WTC11 (cell line): Measurements from ENCODE around the gene GPATCH1. TPM values are rescaled to one million over a fixed set of nuclear protein-coding genes. Genes with fewer than 3 reads are reported as not detected.

Experiments
- ATAC-seq: fragments of 200-7000 bp; cut with Tn5 transposase; 2 replicates; pipeline ENCODE4 v1.10.0; 2021; ENCODE audit warnings: mild to moderate bottlenecking, moderate library complexity
- CTCF ChIA-PET: fragments of 300-600 bp; sonication (Branson Sonifier 250); formaldehyde crosslinking; loops from one replicate; lab custom pipeline; 2021; ENCODE audit warnings: antibody characterized with exemption; lab: Charles Lee
- POLR2A ChIA-PET: fragments of 350-600 bp; sonication (Branson Sonifier 250); formaldehyde crosslinking; loops from one replicate; lab custom pipeline; 2021; ENCODE audit warnings: antibody characterized with exemption; lab: Charles Lee
- DNase-seq: peaks from one replicate; pipeline ENCODE4 v3.0.0; 2021; ENCODE audit warnings: low spot score
- H3K27ac Mint-ChIP-seq: 2 replicates; pipeline ENCODE4 v1.8.0; 2021; ENCODE audit warnings: mixed read lengths
- H3K27me3 Mint-ChIP-seq: 2 replicates; pipeline ENCODE4 v1.8.0; 2021; ENCODE audit warnings: low read depth, mild to moderate bottlenecking, moderate library complexity, mixed read lengths
- H3K36me3 Mint-ChIP-seq: 2 replicates; pipeline ENCODE4 v1.8.0; 2021; ENCODE audit warnings: mixed read lengths
- H3K4me1 Mint-ChIP-seq: 2 replicates; pipeline ENCODE4 v1.8.0; 2022; ENCODE audit warnings: mixed read lengths
- H3K4me3 Mint-ChIP-seq: 2 replicates; pipeline ENCODE4 v1.8.0; 2021; ENCODE audit warnings: mild to moderate bottlenecking, moderate library complexity, mixed read lengths
- H3K9me3 Mint-ChIP-seq: 2 replicates; pipeline ENCODE4 v1.8.0; 2021; ENCODE audit warnings: mixed read lengths
- CBFB ChIP-seq: sonication (generic); formaldehyde crosslinking; IDR thresholded peaks from 2 replicates; pipeline ENCODE4 v1.8.1; 2022; ENCODE audit warnings: mild to moderate bottlenecking, low read depth, missing genetic modification reagents
- FOXP1 ChIP-seq: sonication (generic); formaldehyde crosslinking; IDR thresholded peaks from 2 replicates; pipeline ENCODE4 v1.8.0; 2022; ENCODE audit warnings: missing genetic modification reagents, mild to moderate bottlenecking, moderate library complexity, borderline replicate concordance
- GTF2I ChIP-seq: fragments of 250-450 bp; sonication (Bioruptor Pico); conservative IDR thresholded peaks from 2 replicates; pipeline ENCODE4 v1.4.0; 2021; ENCODE audit warnings: mild to moderate bottlenecking
- IRF2 ChIP-seq: sonication (generic); formaldehyde crosslinking; IDR thresholded peaks from 2 replicates; pipeline ENCODE4 v1.8.0; 2022; ENCODE audit warnings: low read depth, missing genetic modification reagents, borderline replicate concordance
- KAT7 ChIP-seq: sonication (generic); formaldehyde crosslinking; IDR thresholded peaks from 2 replicates; pipeline ENCODE4 v1.8.1; 2023; ENCODE audit warnings: missing genetic modification reagents, mild to moderate bottlenecking, borderline replicate concordance
- NFATC4 ChIP-seq: fragments of 250-450 bp; sonication (Bioruptor Pico); IDR thresholded peaks from 2 replicates; pipeline ENCODE4 v1.9.0; 2021; ENCODE audit warnings: mild to moderate bottlenecking
- NFE2L1 ChIP-seq: sonication (generic); formaldehyde crosslinking; IDR thresholded peaks from 2 replicates; pipeline ENCODE4 v1.8.1; 2023; ENCODE audit warnings: missing genetic modification reagents
- NR2C2 ChIP-seq: sonication (generic); formaldehyde crosslinking; IDR thresholded peaks from 2 replicates; pipeline ENCODE4 v1.8.0; 2022; ENCODE audit warnings: mild to moderate bottlenecking, missing genetic modification reagents
- RELA ChIP-seq: sonication (generic); formaldehyde crosslinking; IDR thresholded peaks from 2 replicates; pipeline ENCODE4 v1.8.1; 2022; ENCODE audit warnings: missing genetic modification reagents, mild to moderate bottlenecking, borderline replicate concordance
- RORB ChIP-seq: fragments of 250-450 bp; sonication (Bioruptor Pico); IDR thresholded peaks from 2 replicates; pipeline ENCODE4 v1.9.0; 2021; ENCODE audit warnings: mild to moderate bottlenecking
- SMAD3 ChIP-seq: sonication (generic); formaldehyde crosslinking; IDR thresholded peaks from 2 replicates; pipeline ENCODE4 v1.8.0; 2022; ENCODE audit warnings: missing genetic modification reagents, mild to moderate bottlenecking, borderline replicate concordance
- SOX15 ChIP-seq: fragments of 250-450 bp; sonication (Bioruptor Pico); IDR thresholded peaks from 2 replicates; pipeline ENCODE4 v1.9.0; 2021; ENCODE audit warnings: mild to moderate bottlenecking
- SP1 ChIP-seq: sonication (generic); formaldehyde crosslinking; conservative IDR thresholded peaks from 2 replicates; pipeline ENCODE4 v1.8.1; 2022; ENCODE audit warnings: missing genetic modification reagents
- TEAD4 ChIP-seq: sonication (generic); formaldehyde crosslinking; IDR thresholded peaks from 2 replicates; pipeline ENCODE4 v1.8.0; 2022; ENCODE audit warnings: mild to moderate bottlenecking, missing genetic modification reagents
- TP53 ChIP-seq: sonication (generic); formaldehyde crosslinking; IDR thresholded peaks from 2 replicates; pipeline ENCODE4 v1.8.1; 2023; ENCODE audit warnings: mild to moderate bottlenecking, missing genetic modification reagents
- ZNF138 ChIP-seq: sonication (generic); formaldehyde crosslinking; conservative IDR thresholded peaks from 2 replicates; pipeline ENCODE4 v1.8.1; 2022; ENCODE audit warnings: mild to moderate bottlenecking, moderate library complexity, missing genetic modification reagents
- ZNF219 ChIP-seq: sonication (generic); formaldehyde crosslinking; IDR thresholded peaks from 2 replicates; pipeline ENCODE4 v1.8.0; 2023; ENCODE audit warnings: missing genetic modification reagents, mild to moderate bottlenecking, borderline replicate concordance
- ZNF423 ChIP-seq: fragments of 250-450 bp; sonication (Bioruptor Pico); IDR thresholded peaks from 2 replicates; pipeline ENCODE4 v2.1.2; 2022; ENCODE audit warnings: mild to moderate bottlenecking, moderate library complexity
- total RNA-seq: library from RNA; stranded (reverse); gene quantifications from 3 replicates; pipeline ENCODE4 v1.2.3, GENCODE V29; 2021
- TF ChIP-seq, protein P1 (sequence below): sonication (generic); formaldehyde crosslinking; IDR thresholded peaks from 2 replicates; pipeline ENCODE4 v1.8.0; 2023; ENCODE audit warnings: missing genetic modification reagents, mild to moderate bottlenecking, borderline replicate concordance
- TF ChIP-seq, protein P2 (sequence below): sonication (generic); formaldehyde crosslinking; IDR thresholded peaks from 2 replicates; pipeline ENCODE4 v1.8.1; 2023; ENCODE audit warnings: mild to moderate bottlenecking, missing genetic modification reagents
- TF ChIP-seq, protein P3 (sequence below): fragments of 250-450 bp; sonication (Bioruptor Pico); conservative IDR thresholded peaks from 2 replicates; pipeline ENCODE4 v1.9.0; 2021; ENCODE audit warnings: mild to moderate bottlenecking
- TF ChIP-seq, protein P4 (sequence below): fragments of 250-450 bp; sonication (Bioruptor Pico); IDR thresholded peaks from 2 replicates; pipeline ENCODE4 v1.9.0; 2021; ENCODE audit warnings: mild to moderate bottlenecking
- TF ChIP-seq, protein P5 (sequence below): sonication (generic); formaldehyde crosslinking; IDR thresholded peaks from 2 replicates; pipeline ENCODE4 v1.8.1; 2022; ENCODE audit warnings: low read depth, missing genetic modification reagents, borderline replicate concordance
- TF ChIP-seq, protein P6 (sequence below): sonication (generic); formaldehyde crosslinking; IDR thresholded peaks from 2 replicates; pipeline ENCODE4 v1.8.1; 2022; ENCODE audit warnings: missing genetic modification reagents, borderline replicate concordance

The GPATCH1 gene
- total RNA-seq, 1 experiment from 2014 or later: 10.7 TPM

DNA sequence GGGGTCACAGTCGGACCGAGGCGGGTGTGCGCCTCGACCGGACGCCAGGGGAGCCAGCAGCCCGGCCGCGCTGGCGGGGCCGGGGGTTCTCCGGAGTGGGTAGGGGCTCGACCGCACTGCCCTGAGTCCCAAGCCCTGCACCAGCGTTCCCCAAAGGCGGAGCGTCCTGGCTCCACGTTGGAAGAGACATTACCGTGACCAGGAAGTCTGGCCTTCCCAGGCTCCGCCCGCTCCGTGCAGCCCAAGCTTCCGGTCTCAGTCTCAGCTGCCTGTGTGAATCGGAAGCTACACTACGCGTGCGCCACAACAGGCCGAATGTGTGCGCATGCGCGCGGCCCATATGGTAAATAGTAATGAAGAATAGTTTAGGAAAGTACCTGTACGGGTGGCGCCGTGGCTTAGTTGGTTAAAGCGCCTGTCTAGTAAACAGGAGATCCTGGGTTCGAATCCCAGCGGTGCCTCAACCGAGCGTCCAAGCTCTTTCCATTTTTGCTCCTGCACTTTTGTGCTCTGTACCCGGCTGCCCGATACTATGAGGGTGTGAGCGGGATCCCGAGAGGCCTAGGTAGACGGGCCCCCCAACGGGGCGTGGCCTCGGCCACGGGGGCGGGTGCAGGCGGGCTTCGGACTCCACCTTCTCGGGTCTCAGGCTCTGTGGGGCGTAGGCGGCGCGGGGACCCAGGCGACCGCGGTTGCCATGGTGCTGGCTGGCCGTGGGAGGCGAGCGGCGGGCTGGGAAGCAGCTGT lies 95.9 kb downstream of the GPATCH1 start:
- ChIA-PET CTCF (interaction anchor here (0.6 to 3.5 kb wide), 27 partner anchors 7 to 502 kb away, joined by 3 to 19 read pairs (median 5); partner anchors contain the start of genes ANKRD27, RGS9BP, SLC7A10 and WDR88), POLR2A (interaction anchor here (0.8 to 1.3 kb wide), 4 partner anchors 28 to 500 kb away, joined by 3 to 7 read pairs (median 3); no protein-coding TSS in a partner anchor)
- DNase-seq (peak; percentile 97), ATAC-seq (peak; percentile 94)
- Mint-ChIP-seq H3K9me3 (no peaks in the 10 kb centered on the region), H3K36me3 (no peaks in the 10 kb centered on the region), H3K4me1 (peaks cover 22% of the 10 kb centered on the region), H3K27ac (peak overlapping the region; percentile 83), H3K4me3 (peak overlapping the region; percentile 91), H3K27me3 (peaks cover 15% of the 10 kb centered on the region)
- TF ChIP-seq, protein P1, sequence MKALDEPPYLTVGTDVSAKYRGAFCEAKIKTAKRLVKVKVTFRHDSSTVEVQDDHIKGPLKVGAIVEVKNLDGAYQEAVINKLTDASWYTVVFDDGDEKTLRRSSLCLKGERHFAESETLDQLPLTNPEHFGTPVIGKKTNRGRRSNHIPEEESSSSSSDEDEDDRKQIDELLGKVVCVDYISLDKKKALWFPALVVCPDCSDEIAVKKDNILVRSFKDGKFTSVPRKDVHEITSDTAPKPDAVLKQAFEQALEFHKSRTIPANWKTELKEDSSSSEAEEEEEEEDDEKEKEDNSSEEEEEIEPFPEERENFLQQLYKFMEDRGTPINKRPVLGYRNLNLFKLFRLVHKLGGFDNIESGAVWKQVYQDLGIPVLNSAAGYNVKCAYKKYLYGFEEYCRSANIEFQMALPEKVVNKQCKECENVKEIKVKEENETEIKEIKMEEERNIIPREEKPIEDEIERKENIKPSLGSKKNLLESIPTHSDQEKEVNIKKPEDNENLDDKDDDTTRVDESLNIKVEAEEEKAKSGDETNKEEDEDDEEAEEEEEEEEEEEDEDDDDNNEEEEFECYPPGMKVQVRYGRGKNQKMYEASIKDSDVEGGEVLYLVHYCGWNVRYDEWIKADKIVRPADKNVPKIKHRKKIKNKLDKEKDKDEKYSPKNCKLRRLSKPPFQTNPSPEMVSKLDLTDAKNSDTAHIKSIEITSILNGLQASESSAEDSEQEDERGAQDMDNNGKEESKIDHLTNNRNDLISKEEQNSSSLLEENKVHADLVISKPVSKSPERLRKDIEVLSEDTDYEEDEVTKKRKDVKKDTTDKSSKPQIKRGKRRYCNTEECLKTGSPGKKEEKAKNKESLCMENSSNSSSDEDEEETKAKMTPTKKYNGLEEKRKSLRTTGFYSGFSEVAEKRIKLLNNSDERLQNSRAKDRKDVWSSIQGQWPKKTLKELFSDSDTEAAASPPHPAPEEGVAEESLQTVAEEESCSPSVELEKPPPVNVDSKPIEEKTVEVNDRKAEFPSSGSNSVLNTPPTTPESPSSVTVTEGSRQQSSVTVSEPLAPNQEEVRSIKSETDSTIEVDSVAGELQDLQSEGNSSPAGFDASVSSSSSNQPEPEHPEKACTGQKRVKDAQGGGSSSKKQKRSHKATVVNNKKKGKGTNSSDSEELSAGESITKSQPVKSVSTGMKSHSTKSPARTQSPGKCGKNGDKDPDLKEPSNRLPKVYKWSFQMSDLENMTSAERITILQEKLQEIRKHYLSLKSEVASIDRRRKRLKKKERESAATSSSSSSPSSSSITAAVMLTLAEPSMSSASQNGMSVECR (CRISPR knock-in tag): no peak
- TF ChIP-seq, protein P2, sequence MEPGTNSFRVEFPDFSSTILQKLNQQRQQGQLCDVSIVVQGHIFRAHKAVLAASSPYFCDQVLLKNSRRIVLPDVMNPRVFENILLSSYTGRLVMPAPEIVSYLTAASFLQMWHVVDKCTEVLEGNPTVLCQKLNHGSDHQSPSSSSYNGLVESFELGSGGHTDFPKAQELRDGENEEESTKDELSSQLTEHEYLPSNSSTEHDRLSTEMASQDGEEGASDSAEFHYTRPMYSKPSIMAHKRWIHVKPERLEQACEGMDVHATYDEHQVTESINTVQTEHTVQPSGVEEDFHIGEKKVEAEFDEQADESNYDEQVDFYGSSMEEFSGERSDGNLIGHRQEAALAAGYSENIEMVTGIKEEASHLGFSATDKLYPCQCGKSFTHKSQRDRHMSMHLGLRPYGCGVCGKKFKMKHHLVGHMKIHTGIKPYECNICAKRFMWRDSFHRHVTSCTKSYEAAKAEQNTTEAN (CRISPR knock-in tag): no peak
- TF ChIP-seq IRF2: no peak
- no peak for TF ChIP-seq RELA (CRISPR knock-in tag)
- no peak for TF ChIP-seq KAT7 (CRISPR knock-in tag)
- TF ChIP-seq TEAD4 (CRISPR knock-in tag): no peak
- TF ChIP-seq, protein P3, sequence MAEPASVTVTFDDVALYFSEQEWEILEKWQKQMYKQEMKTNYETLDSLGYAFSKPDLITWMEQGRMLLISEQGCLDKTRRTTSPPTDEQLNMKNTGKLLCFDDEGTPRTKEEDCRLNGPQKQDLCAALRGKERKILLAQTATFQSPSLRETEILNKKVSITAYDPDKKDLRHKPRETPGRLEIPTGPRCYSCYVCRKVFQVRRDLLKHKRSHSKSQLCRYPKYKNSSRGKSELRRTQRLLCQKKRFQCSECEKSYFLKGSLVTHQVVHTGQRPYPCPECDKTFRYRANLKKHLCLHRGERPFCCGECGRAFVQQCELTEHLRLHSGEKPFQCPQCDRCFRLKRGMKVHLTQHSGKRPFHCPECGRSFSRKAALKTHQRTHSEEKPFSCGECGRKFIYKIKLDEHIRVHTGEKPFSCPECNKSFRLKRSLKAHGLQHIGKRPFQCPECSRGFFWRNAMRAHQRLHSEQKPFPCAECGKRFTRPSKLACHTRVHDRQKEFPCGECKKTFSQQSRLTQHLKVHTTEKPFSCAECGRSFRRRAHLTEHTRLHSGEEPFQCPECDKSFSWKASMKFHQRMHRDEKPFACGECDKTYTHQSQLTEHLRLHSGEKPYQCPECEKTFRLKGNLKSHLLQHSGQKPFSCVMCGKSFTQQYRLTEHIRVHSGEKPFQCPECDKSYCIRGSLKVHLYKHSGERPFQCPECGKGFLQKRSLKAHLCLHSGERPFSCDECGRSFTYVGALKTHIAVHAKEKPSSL: no peak
- TF ChIP-seq NR2C2: no peak
- no peak for TF ChIP-seq ZNF138 (CRISPR knock-in tag)
- TF ChIP-seq, protein P4, sequence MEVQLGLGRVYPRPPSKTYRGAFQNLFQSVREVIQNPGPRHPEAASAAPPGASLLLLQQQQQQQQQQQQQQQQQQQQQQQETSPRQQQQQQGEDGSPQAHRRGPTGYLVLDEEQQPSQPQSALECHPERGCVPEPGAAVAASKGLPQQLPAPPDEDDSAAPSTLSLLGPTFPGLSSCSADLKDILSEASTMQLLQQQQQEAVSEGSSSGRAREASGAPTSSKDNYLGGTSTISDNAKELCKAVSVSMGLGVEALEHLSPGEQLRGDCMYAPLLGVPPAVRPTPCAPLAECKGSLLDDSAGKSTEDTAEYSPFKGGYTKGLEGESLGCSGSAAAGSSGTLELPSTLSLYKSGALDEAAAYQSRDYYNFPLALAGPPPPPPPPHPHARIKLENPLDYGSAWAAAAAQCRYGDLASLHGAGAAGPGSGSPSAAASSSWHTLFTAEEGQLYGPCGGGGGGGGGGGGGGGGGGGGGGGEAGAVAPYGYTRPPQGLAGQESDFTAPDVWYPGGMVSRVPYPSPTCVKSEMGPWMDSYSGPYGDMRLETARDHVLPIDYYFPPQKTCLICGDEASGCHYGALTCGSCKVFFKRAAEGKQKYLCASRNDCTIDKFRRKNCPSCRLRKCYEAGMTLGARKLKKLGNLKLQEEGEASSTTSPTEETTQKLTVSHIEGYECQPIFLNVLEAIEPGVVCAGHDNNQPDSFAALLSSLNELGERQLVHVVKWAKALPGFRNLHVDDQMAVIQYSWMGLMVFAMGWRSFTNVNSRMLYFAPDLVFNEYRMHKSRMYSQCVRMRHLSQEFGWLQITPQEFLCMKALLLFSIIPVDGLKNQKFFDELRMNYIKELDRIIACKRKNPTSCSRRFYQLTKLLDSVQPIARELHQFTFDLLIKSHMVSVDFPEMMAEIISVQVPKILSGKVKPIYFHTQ: no peak
- TF ChIP-seq GTF2I (CRISPR knock-in tag): no peak
- TF ChIP-seq RORB (CRISPR knock-in tag): no peak
- TF ChIP-seq NFE2L1 (CRISPR knock-in tag): no peak
- no peak for TF ChIP-seq ZNF219
- TF ChIP-seq SMAD3: no peak
- no peak for TF ChIP-seq FOXP1
- TF ChIP-seq, protein P5, sequence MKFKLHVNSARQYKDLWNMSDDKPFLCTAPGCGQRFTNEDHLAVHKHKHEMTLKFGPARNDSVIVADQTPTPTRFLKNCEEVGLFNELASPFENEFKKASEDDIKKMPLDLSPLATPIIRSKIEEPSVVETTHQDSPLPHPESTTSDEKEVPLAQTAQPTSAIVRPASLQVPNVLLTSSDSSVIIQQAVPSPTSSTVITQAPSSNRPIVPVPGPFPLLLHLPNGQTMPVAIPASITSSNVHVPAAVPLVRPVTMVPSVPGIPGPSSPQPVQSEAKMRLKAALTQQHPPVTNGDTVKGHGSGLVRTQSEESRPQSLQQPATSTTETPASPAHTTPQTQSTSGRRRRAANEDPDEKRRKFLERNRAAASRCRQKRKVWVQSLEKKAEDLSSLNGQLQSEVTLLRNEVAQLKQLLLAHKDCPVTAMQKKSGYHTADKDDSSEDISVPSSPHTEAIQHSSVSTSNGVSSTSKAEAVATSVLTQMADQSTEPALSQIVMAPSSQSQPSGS (CRISPR knock-in tag): no peak
- no peak for TF ChIP-seq NFATC4 (CRISPR knock-in tag)
- peak; percentile 56 for TF ChIP-seq SP1 (CRISPR knock-in tag)
- 0 out of 2 replicates have a peak, but pooled peaks have one; percentile 28 for TF ChIP-seq CBFB (CRISPR knock-in tag)
- TF ChIP-seq, protein P6, sequence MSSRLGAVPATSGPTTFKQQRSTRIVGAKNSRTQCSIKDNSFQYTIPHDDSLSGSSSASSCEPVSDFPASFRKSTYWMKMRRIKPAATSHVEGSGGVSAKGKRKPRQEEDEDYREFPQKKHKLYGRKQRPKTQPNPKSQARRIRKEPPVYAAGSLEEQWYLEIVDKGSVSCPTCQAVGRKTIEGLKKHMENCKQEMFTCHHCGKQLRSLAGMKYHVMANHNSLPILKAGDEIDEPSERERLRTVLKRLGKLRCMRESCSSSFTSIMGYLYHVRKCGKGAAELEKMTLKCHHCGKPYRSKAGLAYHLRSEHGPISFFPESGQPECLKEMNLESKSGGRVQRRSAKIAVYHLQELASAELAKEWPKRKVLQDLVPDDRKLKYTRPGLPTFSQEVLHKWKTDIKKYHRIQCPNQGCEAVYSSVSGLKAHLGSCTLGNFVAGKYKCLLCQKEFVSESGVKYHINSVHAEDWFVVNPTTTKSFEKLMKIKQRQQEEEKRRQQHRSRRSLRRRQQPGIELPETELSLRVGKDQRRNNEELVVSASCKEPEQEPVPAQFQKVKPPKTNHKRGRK (CRISPR knock-in tag): no peak
- TF ChIP-seq TP53 (CRISPR knock-in tag): peak; percentile 70; the same call in 1 of the 2 replicates
- no peak for TF ChIP-seq SOX15 (CRISPR knock-in tag)
- no peak for TF ChIP-seq ZNF423
